IgD-negative memory B cell (primary cell): ENCODE data around the gene GNG7. TPM values are rescaled to one million over a fixed set of nuclear protein-coding genes. Genes with fewer than 3 reads are reported as not detected.
"Not testable (repeated sequence)": the region's sequence is repeated elsewhere in the genome, so short reads cannot be mapped to it uniquely, and the experiment has no call there.

ENCODE experiments used
- H3K27ac Mint-ChIP-seq, 3 donors: one replicate each; pipeline ENCODE4 v1.8.0; 2020 to 2022; ENCODE audit warnings: mild to moderate bottlenecking in 3 of 3, mixed read lengths in 3 of 3, moderate library complexity in 1 of 3
- H3K27me3 Mint-ChIP-seq: one replicate; pipeline ENCODE4 v1.8.0; 2021; ENCODE audit warnings: mixed read lengths
- H3K36me3 Mint-ChIP-seq: one replicate; pipeline ENCODE4 v1.8.0; 2020; ENCODE audit warnings: mild to moderate bottlenecking, mixed read lengths
- H3K4me1 Mint-ChIP-seq, 3 donors: one replicate each; pipeline ENCODE4 v1.8.0; 2020 to 2022; ENCODE audit warnings: mixed read lengths in 3 of 3, mild to moderate bottlenecking in 1 of 3
- H3K4me3 Mint-ChIP-seq, 4 donors: one replicate each; pipeline ENCODE4 v1.8.0; 2020 to 2022; ENCODE audit warnings: mild to moderate bottlenecking in 4 of 4, mixed read lengths in 4 of 4, moderate library complexity in 3 of 4
- H3K9me3 Mint-ChIP-seq, 3 donors: one replicate each; pipeline ENCODE4 v1.8.0; 2020 to 2021; ENCODE audit warnings: mixed read lengths in 3 of 3, mild to moderate bottlenecking in 1 of 3
- polyA plus RNA-seq: library from polyadenylated mRNA; unstranded; fragments of 300-500 nt; fragmentation: Illumina TruSeq; gene quantifications from one replicate; pipeline ENCODE4 v1.2.3, GENCODE V29; 2021

GNG7 gene
- polyA plus RNA-seq, 1 donor from 2014 or later = 74.6 TPM

DNA sequence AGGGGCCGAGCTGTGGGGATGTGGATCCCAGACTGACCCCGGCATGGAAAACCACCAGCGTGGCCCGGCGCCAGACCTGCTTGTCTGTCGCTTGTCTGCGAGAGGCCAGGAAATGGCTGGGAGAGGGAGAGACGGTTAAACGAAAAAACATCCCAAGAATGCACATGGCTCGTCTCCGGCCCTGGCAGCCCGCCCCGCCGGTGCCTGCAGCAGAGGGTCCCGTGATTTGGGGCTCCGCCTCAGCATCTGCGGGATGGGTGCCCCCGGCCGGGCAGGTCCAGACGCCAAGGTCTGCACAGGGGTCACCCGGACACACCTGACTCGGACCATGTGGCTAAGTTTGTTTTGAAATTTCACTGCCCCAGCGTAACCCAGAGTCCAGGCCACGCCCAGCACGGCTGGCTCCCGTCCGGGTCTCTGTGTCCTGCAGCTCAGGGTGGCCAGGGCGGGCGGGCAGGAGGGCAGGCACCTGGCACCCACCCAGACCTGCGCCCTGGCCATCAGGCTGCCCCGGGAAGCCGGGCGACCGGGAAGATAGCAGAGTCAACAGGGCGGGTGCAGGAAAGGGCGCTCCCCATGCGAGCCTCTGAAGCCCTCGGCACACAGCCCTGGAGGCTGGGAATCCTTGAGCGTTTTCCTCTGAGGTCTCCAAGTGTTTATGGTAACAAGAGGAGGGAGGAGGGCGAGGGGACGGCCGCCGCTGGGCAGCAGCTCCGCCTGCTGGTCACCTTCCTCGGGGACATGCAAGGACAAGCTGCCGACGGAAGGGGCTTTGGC lies 123.4 kb downstream of the GNG7 start:
- Mint-ChIP-seq H3K4me3 (peak overlapping the region in 1 of 4 donors; percentile 65), H3K27ac (no peak overlapping the region), H3K27me3 (no peaks in the 10 kb centered on the region), H3K36me3 (peaks cover 17% of the 10 kb centered on the region), H3K9me3 (peaks cover 0 to 4% (median 4%) of the 10 kb centered on the region in 3 donors), H3K4me1 (peaks cover 0 to 3% (median 0%) of the 10 kb centered on the region in 3 donors)

DNA sequence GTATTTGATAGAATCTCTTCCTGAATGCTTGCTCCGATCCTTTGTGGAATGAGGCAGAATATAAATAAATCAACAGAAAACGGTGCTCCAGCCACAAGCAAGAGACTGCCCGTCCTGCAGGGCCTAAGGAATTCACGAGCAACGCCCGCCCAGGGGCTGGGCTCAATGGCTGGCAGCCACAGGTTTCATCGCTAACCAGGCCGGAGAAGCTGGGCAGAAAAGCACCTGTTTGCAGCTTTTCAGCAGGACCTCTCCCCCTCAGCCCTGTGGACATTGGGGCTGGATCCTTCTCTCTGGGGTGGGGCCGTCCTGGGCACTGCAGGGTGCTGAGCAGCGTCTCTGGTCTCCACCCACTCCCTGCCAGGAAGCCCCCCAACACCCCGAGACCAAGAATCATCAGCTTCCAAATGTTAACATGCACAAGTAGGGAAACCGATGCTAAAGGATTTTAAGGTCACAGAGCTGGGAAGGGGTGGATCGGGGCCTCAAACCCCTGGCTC lies 124.1 kb downstream of the GNG7 start:
- H3K36me3 Mint-ChIP-seq = peaks cover 16% of the 10 kb centered on the region
- no peak overlapping the region for H3K4me3 Mint-ChIP-seq
- H3K4me1 Mint-ChIP-seq = peaks cover 0 to 3% (median 0%) of the 10 kb centered on the region in 3 donors
- no peaks in the 10 kb centered on the region for H3K27me3 Mint-ChIP-seq
- H3K9me3 Mint-ChIP-seq = peaks cover 0 to 4% (median 4%) of the 10 kb centered on the region in 3 donors
- peak overlapping the region in 2 of 3 donors; percentile 31 to 48 for H3K27ac Mint-ChIP-seq

DNA sequence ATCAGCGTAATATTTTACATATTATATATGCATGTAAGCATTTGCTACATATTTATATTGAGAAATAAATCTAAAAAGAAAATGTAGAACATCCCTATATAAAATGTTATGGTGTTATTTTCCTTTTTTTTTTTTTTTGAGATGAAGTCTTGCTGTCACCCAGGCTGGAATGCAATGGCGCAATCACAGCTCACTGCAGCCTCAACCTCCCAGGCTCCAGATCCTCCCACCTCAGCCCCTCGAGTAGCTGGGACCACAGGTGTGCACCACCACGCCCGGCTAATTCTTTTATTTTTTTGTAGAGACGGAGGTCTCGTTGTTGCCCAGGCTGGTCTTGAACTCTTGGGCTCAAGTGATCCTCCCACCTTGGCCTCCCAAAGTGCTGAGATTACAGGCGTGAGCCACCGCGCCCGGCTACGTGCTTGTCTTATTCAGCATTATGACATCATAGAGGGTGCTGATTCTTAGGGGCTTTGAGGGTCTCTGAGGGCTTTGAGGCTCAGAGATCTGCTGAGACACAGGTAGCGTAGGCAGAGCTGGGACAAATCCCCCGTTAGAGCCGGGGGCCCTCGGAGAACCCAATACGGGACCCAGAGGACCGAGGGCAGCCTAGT lies 124.7 kb downstream of the GNG7 start:
- Mint-ChIP-seq H3K4me3 (no peak overlapping the region), H3K4me1 (peaks cover 0 to 3% (median 0%) of the 10 kb centered on the region in 3 donors), H3K36me3 (peaks cover 16% of the 10 kb centered on the region), H3K27me3 (no peaks in the 10 kb centered on the region), H3K27ac (peak overlapping the region in 1 of 3 donors; percentile 48), H3K9me3 (peaks cover 0 to 4% (median 4%) of the 10 kb centered on the region in 3 donors)

DNA sequence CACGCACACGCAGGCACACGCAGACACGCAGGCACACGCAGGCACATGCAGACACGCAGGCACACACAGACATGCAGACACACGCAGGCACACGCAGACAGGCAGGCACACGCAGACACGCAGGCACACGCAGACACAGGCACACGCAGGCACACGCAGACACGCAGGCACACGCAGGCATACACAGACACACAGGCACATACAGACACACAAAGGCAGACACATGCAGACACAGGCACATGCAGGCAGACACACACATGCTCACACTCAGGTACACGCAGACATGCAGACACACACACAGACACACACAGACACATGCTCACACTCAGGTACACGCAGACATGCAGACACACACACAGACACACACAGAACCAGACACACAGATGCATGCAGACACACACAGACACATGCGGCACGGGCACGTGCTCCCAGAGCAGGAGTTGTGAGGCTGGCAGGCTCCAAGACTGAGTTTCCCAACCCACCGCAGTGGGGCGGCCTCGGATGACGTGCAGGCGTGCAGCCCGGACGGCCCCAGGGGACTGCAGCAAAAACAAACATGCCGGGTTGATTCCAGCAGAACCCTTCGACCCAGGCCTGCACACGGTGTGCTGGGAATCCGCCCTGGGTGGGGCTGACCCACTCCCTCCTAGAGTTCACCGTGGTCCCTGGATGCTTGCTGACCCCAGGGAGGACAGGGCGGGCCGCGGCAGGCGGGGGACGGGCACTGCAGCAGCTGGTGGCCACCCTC lies 126.6 kb downstream of the GNG7 start:
- peaks cover 12% of the 10 kb centered on the region for H3K36me3 Mint-ChIP-seq
- peaks cover 0 to 4% (median 2%) of the 10 kb centered on the region in 3 donors for H3K4me1 Mint-ChIP-seq
- H3K27ac Mint-ChIP-seq = no peak overlapping the region

DNA sequence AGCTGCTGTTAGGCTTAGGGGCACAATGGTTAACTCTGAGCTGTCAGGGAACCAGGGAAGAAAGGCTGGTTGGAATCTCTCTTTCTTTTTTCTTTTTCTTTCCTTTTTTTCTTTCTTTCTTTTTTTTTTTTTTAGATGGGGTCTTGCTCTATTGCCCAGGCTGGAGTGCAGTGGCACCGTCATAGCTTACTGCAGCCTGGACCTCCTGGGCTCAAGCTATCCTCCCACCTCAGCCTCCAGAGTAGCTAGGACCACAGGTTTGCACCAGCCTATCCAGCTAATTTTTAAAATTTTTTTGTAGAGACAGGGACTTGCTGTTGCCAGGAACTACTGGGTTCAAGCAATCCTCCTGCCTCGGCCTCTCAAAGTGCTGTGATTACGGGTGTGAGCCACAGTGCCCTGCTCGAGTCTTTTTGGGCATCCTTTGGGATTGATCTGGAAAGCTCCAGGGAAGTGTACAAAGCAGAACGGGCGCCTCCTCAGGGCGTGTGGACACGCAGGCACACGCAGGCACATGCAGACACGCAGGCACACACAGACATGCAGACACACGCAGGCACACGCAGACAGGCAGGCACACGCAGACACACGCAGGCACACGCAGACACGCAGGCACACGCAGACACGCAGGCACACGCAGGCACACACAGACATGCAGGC lies 127.4 kb downstream of the GNG7 start:
- Mint-ChIP-seq H3K4me1 (peaks cover 3 to 4% (median 4%) of the 10 kb centered on the region in 3 donors), H3K4me3 (no peak overlapping the region), H3K36me3 (peaks cover 16% of the 10 kb centered on the region), H3K9me3 (no peaks in the 10 kb centered on the region), H3K27me3 (no peaks in the 10 kb centered on the region), H3K27ac (no peak overlapping the region)

More for the DNA sequence above, 126.6 kb downstream of the GNG7 start:
- H3K9me3 Mint-ChIP-seq = no peaks in the 10 kb centered on the region
- no peak overlapping the region for H3K4me3 Mint-ChIP-seq
- no peaks in the 10 kb centered on the region for H3K27me3 Mint-ChIP-seq

DNA sequence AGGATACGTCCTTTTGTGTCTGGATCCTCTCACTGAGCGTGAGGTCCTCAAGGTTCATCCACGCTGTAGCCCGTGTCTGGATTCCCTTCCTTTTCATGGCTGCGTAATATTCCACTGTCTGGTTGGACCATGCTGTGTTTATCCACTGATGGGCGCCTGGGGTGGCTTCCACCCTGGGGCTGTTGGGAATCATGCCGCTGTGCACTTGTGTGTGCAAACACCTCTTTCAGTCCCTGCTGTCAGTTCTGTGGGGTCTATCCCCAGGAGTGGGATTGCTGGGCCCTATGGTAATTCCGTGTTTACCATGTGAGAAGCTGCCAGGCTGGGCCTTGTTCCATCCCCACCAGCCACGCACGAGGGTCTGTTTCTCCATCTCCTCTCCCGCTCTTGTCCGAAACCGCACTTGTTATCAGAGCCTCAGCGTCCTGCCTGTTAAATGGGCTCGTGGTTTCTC lies 128.0 kb downstream of the GNG7 start:
- no peak overlapping the region for H3K27ac Mint-ChIP-seq

DNA sequence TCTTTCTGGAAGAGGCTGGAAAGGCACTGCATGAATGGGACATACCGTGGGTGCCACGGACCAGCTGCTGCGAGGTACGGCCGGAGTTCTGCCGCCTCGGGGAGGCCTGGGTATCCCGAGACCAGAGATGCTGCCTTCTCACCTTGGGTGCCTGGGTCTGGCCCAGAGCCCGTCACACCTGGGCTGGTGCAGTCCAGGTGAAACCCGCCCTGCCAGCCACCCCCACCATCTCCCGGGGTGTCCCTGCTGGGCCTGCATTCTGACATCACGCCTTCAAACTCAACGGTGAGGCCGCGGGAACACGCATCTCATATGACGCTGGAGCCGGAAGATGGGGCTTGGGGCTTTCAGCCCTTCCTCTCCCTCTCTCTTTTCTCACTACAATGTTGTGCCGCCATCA lies 128.6 kb downstream of the GNG7 start:
- no peak overlapping the region for H3K27ac Mint-ChIP-seq
- no peak overlapping the region for H3K4me3 Mint-ChIP-seq
- H3K36me3 Mint-ChIP-seq = peaks cover 18% of the 10 kb centered on the region

More for the DNA sequence above, 128.0 kb downstream of the GNG7 start:
- Mint-ChIP-seq H3K36me3 (peaks cover 18% of the 10 kb centered on the region), H3K27me3 (no peaks in the 10 kb centered on the region), H3K4me3 (peak overlapping the region in 1 of 4 donors; percentile 21), H3K9me3 (no peaks in the 10 kb centered on the region), H3K4me1 (peaks cover 4 to 5% (median 5%) of the 10 kb centered on the region in 3 donors)

DNA sequence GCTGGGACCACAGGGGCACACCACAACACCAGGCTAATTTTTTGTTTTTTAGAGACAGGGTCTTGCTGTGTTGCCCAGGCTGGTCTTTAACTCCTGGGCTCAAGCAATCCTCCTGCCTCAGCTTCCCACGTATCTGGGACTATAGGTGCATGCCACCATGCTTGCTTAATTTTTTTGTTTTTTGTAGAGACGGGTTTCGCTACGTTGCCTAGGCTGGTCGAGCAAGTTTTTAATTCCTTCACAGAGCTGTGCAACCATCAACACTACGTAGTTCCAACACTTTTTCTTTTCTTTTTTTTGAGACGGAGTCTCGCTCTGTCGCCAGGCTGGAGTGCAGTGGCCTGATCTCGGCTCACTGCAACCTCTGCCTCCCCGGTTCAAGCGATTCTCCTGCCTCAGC lies 130.3 kb downstream of the GNG7 start:
- H3K36me3 Mint-ChIP-seq = peaks cover 17% of the 10 kb centered on the region
- H3K9me3 Mint-ChIP-seq, H3K27me3 Mint-ChIP-seq, H3K27ac Mint-ChIP-seq: not testable (repeated sequence)
- H3K4me3 Mint-ChIP-seq = peak overlapping the region in 1 of 4 donors; percentile 63
- peaks cover 5 to 16% (median 12%) of the 10 kb centered on the region in 3 donors for H3K4me1 Mint-ChIP-seq

More for the DNA sequence above, 128.6 kb downstream of the GNG7 start:
- peaks cover 5% of the 10 kb centered on the region in 3 donors for H3K4me1 Mint-ChIP-seq
- H3K9me3 Mint-ChIP-seq = peaks cover 0 to under 1% (median 0%) of the 10 kb centered on the region in 3 donors
- no peaks in the 10 kb centered on the region for H3K27me3 Mint-ChIP-seq

DNA sequence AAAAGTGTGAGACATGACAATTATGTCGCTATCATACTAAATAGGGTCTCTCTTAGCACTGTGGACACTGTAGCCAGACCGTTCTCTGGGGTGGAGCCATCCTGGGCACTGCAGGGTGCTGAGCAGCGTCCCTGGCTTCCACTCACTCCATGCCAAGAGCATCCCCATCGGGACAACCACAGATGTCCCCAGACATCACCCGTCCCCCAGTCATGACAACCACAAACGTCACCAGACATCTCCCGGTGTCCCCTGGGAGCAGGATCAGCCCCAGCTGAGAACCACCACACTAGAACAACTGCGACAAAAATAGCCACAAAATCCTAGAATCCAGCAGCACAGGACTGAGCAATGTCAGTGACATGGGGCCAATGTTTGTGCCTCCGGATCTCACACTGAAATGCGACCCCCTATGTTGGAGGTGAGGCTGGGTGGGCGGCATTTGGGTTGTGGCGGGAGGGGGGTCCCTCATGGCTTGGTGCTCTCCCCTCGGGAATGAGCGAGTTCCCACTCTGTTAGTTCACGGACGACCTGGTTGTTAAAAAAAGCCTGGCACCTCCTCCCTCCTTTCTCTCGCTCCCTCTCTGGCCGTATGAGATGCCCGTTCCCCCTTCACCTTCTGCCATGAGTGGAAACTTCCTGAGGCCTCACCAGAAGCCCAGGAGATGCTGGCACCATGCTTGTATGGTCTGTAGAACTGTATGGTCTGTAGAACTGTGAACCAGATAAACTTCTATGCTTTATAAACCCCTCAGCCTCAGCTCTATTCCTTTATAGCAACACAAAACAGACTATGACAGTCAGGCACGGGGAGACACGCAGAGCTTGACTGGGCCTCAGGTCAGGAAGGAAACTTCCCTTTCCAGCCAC lies 132.7 kb downstream of the GNG7 start:
- Mint-ChIP-seq H3K4me1 (peaks cover 5 to 19% (median 16%) of the 10 kb centered on the region in 3 donors), H3K9me3 (peaks cover 0 to 3% (median 0%) of the 10 kb centered on the region in 3 donors), H3K36me3 (peaks cover 15% of the 10 kb centered on the region), H3K4me3 (peak overlapping the region in 3 of 4 donors; percentile 25 to 54 (median 29)), H3K27me3 (no peaks in the 10 kb centered on the region), H3K27ac (peak overlapping the region; percentile 19 to 97 (median 80))

DNA sequence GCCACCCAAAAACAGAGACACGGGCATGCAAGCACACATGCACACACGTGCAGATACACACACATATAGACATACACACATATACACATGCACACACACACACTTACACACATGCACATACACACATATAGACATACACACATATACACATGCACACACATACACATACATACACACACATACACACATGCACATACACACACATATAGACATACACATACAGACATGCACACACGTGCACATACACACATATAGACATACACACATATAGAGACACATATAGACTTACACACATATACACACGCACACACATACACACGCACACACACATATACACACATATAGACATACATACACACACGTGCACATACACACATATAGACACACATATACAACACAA lies 134.5 kb downstream of the GNG7 start:
- Mint-ChIP-seq H3K4me1 (peaks cover 5 to 32% (median 24%) of the 10 kb centered on the region in 3 donors), H3K27me3 (no peaks in the 10 kb centered on the region), H3K9me3 (peaks cover 0 to 3% (median 0%) of the 10 kb centered on the region in 3 donors)

DNA sequence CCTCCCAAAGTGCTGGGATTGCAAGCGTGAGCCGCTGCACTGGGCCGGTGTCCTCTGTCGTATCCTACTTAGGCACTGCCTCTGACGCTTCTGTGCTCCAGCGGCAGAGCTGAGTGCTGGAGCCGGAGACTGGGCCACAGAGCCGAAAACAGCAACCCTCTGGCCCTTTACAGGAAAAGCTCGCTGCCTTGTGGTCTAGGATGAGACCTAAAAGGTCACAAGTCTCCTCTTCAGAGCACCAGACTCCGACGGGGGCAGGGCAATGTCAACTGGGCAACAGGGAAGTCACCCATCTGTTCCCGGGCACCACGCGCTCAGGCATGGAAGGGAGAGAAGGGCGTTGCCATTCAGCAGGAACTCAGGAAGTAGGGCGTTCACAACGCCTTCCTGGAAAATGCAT lies 134.9 kb downstream of the GNG7 start:
- Mint-ChIP-seq H3K36me3 (peaks cover 9% of the 10 kb centered on the region), H3K4me3 (peak overlapping the region in 1 of 4 donors; percentile 29), H3K27ac (peak overlapping the region in 1 of 3 donors; percentile 1), H3K27me3 (no peaks in the 10 kb centered on the region), H3K9me3 (peaks cover 0 to 3% (median 0%) of the 10 kb centered on the region in 3 donors), H3K4me1 (peaks cover 6 to 36% (median 26%) of the 10 kb centered on the region in 3 donors)

More for the DNA sequence above, 134.5 kb downstream of the GNG7 start:
- peaks cover 8% of the 10 kb centered on the region for H3K36me3 Mint-ChIP-seq
- peak overlapping the region in 1 of 3 donors; percentile 1 for H3K27ac Mint-ChIP-seq
- H3K4me3 Mint-ChIP-seq = no peak overlapping the region

DNA sequence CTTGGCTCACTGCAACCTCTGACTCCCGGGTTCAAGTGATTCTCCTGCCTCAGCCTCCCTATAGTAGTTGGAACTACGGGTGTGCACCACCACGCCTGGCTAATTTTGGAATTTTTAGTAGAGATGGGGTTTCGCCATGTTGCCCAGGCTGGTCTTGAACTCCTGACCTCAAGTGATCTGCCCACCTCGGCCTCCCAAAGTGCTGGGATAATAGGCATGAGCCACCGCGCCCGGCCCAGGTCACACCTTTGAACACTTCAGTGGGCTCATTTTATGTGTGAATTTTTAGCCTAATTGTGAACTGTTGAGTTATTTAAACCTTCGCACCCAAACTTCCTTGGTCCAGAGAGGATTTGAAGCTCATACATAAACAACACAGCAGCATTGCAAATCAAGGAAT lies 138.9 kb downstream of the GNG7 start:
- Mint-ChIP-seq H3K27ac (peak overlapping the region; percentile 53 to 99 (median 57)), H3K4me3 (peak overlapping the region in 3 of 4 donors; percentile 48 to 96 (median 78)), H3K4me1 (peaks cover 12 to 48% (median 28%) of the 10 kb centered on the region in 3 donors)
- not testable (repeated sequence) for H3K36me3 Mint-ChIP-seq, H3K27me3 Mint-ChIP-seq, H3K9me3 Mint-ChIP-seq

DNA sequence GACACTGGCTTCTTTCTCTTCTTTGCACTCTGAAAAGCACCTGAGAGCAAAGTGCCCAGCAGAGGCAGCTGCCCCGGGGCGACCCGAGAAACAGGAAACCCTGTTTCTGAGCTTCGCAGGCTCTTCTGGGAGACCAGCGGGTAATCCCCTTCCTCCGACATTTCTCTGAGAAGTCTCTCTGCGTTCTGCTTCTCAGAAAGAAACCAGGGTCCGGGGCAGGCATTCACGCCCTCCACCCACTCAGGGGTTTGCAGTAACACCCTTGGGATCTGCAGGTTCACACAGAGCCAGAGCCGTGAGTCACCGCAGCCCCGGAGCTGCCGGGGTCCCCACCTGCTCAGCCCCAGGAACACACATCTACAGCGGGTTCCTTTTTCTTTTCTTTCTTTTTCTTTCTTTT lies 140.6 kb downstream of the GNG7 start:
- H3K27me3 Mint-ChIP-seq = no peaks in the 10 kb centered on the region
- H3K4me3 Mint-ChIP-seq = peak overlapping the region; percentile 89 to 97 (median 96)
- H3K27ac Mint-ChIP-seq = peak overlapping the region; percentile 95 to 99 (median 97)
- H3K4me1 Mint-ChIP-seq = peaks cover 12 to 42% (median 35%) of the 10 kb centered on the region in 3 donors
- H3K36me3 Mint-ChIP-seq = peaks cover 6% of the 10 kb centered on the region
- H3K9me3 Mint-ChIP-seq = no peaks in the 10 kb centered on the region
